BJ (cell line): Measurements from ENCODE around the gene ZC3H7A. TPM values are rescaled to one million over a fixed set of nuclear protein-coding genes. Genes with fewer than 3 reads are reported as not detected.

Experiments
- CTCF ChIA-PET: fragments of 350-600 bp; formaldehyde crosslinking; extraction: SDS; loops from one replicate; lab custom pipeline; 2021; ENCODE audit warnings: antibody characterized with exemption, inconsistent platforms; lab: Yijun Ruan, JAX
- POLR2A ChIA-PET: fragments of 300-600 bp; sonication (Branson Sonifier 250); formaldehyde crosslinking; extraction: SDS; loops from one replicate; lab custom pipeline; 2021; ENCODE audit warnings: antibody characterized with exemption; lab: Charles Lee
- DNase-seq: peaks from one replicate; pipeline ENCODE4 v3.0.0-alpha.2; 2011; ENCODE audit warnings: low read depth
- H3K27me3 ChIP-seq: 2 replicates; pipeline ENCODE4 v1.6.0; 2011; ENCODE audit warnings: low read length; ENCODE audit not compliant: control insufficient read depth, insufficient read depth
- H3K36me3 ChIP-seq: 2 replicates; pipeline ENCODE4 v1.5.1; 2011; ENCODE audit warnings: low read length; ENCODE audit not compliant: control insufficient read depth, insufficient read depth
- H3K4me3 ChIP-seq: 2 replicates; pipeline ENCODE4 v1.5.1; 2011; ENCODE audit warnings: low read depth, mild to moderate bottlenecking, control low read depth, low read length
- CTCF ChIP-seq: IDR thresholded peaks from 2 replicates; pipeline ENCODE4 v1.5.1; 2011; ENCODE audit warnings: low read depth, mild to moderate bottlenecking, control low read depth, inconsistent platforms, low read length, moderate library complexity; ENCODE audit not compliant: insufficient read depth
- polyA minus RNA-seq: library from RNA; depleted of rRNA, polyadenylated mRNA; stranded (reverse); fragments of >200 nt; gene quantifications from 2 replicates; pipeline ENCODE4 v1.2.3, GENCODE V29; 2011; rRNA and poly(A)+ RNA removed
- polyA plus RNA-seq: library from polyadenylated mRNA; depleted of rRNA; stranded (reverse); fragments of >200 nt; gene quantifications from 2 replicates; pipeline ENCODE4 v1.2.3, GENCODE V29; 2011; rRNA removed

ZC3H7A gene
- polyA plus RNA-seq (30.4 and 54.9 TPM in 2 replicates), polyA minus RNA-seq (25.5 and 31.2 TPM in 2 replicates)

DNA sequence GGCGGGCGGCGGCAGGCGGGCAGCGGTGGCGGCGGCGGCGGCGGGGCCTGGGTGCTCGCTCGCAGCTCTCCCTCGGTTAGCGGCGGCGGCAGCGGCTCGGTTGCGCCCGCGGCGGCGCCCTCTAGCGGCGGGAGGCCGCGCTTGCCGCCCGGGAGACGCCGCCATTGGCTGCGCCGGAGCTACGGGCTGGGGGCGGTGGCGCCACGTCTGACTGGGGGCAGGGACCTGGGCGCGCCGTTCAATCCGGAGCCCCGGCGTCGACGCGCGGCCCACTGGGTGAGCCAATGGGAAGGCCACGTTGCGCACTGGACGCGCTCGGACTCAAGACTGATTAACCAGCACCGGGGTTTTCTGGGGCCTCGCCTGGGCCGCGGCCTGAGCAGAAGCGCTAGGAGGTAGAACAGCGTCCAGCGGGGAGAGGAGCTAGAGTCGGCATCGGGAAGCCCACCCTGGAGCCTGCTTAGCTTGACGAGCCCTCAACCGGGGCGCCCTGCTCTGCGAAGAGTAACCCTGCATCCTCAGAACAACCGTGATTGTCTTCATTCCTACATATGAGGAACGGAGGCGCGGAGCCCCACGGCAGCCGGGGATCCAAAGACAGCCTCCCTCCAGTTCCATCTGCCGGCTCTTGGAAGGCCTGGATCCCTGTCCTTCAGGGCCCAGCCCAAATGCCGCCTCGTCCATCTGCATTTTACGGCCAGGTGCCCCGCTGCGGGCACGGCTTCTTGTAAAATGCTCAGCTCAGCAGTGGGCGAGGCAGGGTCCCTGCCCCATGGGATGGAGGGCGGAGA lies at the start of gene ZC3H7A:
TSS of gene ZC3H7A (minus strand) at position 93 of the 791 bp plus-strand sequence. CDS start 14,904 bp downstream, outside the sequence.
- H3K27me3 ChIP-seq, result no peaks in the 10 kb centered on the region
- 0 out of 2 replicates have a peak, but pooled peaks have one; percentile 17 for TF ChIP-seq CTCF
- no peaks in the 10 kb centered on the region for H3K36me3 ChIP-seq
- peak; percentile 75 for DNase-seq
- ChIA-PET POLR2A (interaction anchor here (0.6 to 1.1 kb wide), 3 partner anchors 16 to 55 kb away, joined by 3 to 6 read pairs (median 3); partner anchors contain the start of gene TXNDC11), CTCF (interaction anchor here (0.6 to 3.8 kb wide), 22 partner anchors 9 to 395 kb away, joined by 3 to 24 read pairs (median 4); partner anchors contain the start of gene TXNDC11)
- H3K4me3 ChIP-seq, result peak within 1 kb of the TSS; percentile 85

GRCh38 chr16:11844499-11844898 lies 47.4 kb upstream of the ZC3H7A start:
- H3K27me3 ChIP-seq, result no peaks in the 10 kb centered on the region

DNA sequence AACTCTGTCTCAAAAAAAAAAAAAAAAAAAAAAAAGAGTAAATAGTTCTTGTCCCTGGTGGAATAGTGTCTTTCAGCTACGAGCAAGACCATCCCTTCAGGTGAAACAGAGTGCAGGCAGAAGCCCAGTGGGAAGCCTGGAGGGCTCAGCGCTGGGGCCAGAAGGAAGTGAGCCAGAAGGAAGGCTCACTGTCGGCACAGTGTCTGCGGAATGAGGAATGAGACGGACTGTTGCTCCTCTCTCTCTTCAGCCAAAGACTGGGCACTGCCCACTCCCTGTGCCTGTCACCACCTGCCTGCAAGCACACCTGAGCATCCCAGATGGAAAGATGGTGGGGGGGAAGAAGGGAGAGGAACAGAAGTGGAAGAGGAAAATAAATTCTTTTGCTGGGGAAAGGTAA lies 46.8 kb upstream of the ZC3H7A start:
- Histone ChIP-seq H3K27me3 (no peaks in the 10 kb centered on the region), H3K36me3 (peaks cover 29% of the 10 kb centered on the region), H3K4me3 (no peak overlapping the region)
- TF ChIP-seq CTCF, result no peak
- ChIA-PET POLR2A (no interaction called here), CTCF (no interaction called here)
- no peak for DNase-seq

More at GRCh38 chr16:11844499-11844898, 47.4 kb upstream of the ZC3H7A start:
- DNase-seq, result no peak
- Histone ChIP-seq H3K36me3 (peaks cover 29% of the 10 kb centered on the region), H3K4me3 (no peak overlapping the region)
- TF ChIP-seq CTCF, result no peak
- POLR2A ChIA-PET, result no interaction called here
- CTCF ChIA-PET, result no interaction called here

DNA sequence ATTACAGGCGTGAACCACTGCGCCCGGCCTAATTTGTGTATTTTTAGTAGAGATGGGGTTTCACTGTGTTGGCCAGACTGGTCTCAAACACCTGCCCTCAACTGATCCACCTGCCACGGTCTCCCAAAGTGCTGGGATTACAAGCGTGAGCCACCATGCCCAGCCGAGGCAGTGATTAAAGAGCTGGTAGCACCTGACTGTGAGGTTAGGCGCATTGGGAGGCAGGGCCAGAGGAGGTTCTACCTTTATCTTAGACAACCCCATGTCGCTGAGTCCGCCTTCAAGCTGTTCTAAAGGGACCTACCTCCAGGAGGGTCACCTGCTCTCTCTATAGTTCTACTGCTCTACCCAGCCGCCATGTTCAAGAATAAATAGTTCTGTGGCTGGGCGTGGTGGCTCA lies 46.1 kb upstream of the ZC3H7A start:
- no peak for TF ChIP-seq CTCF
- H3K27me3 ChIP-seq, result no peaks in the 10 kb centered on the region
- POLR2A ChIA-PET, result no interaction called here
- H3K36me3 ChIP-seq, result peaks cover 29% of the 10 kb centered on the region
- no peak overlapping the region for H3K4me3 ChIP-seq
- DNase-seq, result no peak
- CTCF ChIA-PET, result no interaction called here

GRCh38 chr16:11841026-11841425 lies 44.0 kb upstream of the ZC3H7A start:
- POLR2A ChIA-PET, result no interaction called here
- H3K4me3 ChIP-seq, result no peak overlapping the region
- no peak for DNase-seq
- CTCF ChIA-PET, result interaction anchor here (0.6 to 1.2 kb wide), 3 partner anchors 31 to 254 kb away, joined by 3 to 6 read pairs (median 3); no protein-coding TSS in a partner anchor
- H3K27me3 ChIP-seq, result no peaks in the 10 kb centered on the region
- peaks cover 32% of the 10 kb centered on the region for H3K36me3 ChIP-seq
- TF ChIP-seq CTCF, result no peak
